Stimulated activated naive CD8-positive, alpha-beta T cell treated with anti-CD3 and anti-CD28 coated beads, Interleukin-15, Interleukin-2, amounts not matched to agents 100 U/mL and 50 U/mL, for 24 hours (primary cell): ENCODE results near the gene VAV1.

ENCODE experiments used
- ATAC-seq: fragments of 150-1000 bp; cut with Tn5 transposase; one replicate; pipeline ENCODE4 v1.10.0; 2021
- DNase-seq: peaks from one replicate; pipeline ENCODE4 v3.0.0; 2021

VAV1 gene

DNA sequence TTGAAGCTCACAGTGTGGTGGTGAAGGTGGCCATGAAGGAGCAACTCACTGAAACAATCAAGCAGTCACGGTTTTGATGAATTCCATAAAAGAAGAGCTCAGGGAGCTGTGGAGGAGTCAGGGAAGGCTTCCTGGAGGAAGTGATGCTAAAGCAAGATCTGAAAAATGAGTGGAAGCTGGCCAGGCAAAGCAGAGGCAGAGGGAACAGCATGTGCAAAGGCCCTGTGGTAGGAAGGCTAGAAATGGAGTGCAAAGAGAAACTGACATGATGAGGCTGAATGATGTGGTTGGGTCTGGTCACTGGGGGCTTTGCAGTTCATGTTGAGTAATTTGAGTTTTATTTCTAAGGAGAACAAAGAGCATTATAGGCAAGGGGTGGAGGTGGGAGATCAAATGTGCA, 121.8 kb downstream of the VAV1 start:
- ATAC-seq, result no peak
- no peak for DNase-seq

DNA sequence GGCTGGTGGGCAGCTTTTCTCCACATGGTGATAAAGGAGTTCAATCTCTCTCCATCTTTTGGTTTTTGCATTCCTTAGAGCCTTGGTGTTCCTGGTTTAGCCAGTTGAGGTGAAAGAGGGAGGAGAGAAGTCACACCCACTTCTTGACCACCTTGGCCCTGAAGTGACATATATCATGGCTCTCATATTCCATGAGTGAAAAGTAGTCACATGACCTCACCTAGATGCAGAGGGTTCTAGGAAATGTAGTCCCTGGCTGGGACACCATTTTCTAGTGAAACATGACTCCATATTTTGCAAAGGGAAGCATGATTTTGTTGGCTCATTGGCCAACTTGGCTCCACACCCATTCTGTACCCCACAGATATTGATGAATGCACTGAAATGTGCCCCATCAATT, 130.9 kb downstream of the VAV1 start:
- ATAC-seq, result no peak

DNA sequence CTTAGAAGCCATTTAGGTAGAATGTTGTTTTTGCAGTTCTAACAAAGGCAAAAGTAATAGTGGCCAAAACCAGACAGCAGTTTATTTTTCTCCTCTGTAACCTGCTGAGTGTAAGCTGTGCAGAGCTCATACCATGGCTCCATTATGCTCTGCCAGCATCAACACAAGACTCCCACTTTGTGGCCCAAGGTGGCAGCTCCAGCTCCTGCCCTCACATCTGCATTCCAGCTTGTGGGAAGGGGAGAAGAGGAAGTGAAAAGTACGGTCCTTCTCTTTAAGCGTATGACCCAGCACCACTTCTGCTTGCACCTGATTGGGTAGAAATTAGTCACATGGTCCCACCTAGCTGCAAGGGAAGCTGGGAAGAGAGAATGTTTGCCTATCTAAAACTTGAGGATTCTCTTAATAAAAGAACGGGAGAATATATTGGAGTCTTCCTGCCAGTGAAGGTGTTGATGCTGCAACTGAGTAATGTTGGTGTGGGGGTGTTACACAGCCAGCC, 134.1 kb downstream of the VAV1 start:
- DNase-seq, result no peak
- ATAC-seq, result no peak

More for the DNA sequence above, 130.9 kb downstream of the VAV1 start:
- no peak for DNase-seq
